ENCODE results near the gene REL.

REL gene

DNA sequence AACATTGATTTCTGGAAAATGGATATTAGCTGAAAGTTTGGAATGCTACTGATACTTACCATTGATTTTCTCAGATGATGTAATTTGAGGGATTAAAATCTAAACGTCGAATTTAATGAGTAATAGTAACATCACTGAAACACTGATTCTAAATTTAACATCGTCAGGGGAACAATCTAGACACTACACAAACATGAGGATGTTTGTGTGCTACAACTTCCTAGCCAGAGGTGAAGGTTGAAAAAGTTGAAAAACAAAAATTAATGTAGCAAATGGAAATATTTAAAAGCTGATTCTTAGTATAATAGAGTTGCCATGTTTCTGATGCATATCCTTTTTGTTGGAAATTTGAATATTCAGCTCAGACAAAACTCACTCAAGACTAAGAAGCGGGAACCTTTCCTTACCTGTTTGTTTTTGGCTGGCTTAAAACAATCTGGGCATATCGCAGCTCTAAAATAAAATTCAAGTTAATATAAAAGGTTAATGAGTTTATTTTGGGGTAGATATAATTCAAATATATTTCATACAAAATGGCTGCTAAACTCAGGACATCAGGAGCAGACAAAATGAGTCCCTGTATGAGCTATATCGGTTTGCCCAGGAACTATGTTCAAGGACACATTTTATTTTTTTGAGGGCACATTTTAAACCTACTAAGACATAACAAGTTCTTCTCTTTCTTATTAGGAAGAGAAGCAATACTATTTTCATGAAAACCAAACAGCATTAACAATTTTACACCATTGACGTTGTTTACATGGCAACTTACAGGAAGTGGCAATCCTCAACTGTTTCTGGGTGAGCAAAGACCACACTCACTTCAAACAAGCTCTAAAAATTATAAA is 83.5 kb downstream of the REL start:
- no peak for DNase-seq (ENCODE audit: low read depth)

DNA sequence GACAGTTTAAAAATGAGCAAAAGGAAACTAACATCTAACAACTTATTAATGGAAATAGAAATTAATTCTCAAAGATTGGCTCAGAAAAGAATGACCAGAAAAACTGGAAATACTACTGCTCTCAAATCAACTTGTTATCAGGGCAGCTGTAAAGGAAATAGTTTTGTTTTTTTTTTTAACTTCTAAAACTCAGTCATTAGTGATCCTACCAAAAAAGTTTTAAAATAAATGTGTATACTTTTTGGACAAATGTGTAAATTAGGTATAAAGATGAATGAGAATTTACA is 84.1 kb downstream of the REL start:
- DNase-seq (ENCODE audit: low read depth), result no peak

DNA sequence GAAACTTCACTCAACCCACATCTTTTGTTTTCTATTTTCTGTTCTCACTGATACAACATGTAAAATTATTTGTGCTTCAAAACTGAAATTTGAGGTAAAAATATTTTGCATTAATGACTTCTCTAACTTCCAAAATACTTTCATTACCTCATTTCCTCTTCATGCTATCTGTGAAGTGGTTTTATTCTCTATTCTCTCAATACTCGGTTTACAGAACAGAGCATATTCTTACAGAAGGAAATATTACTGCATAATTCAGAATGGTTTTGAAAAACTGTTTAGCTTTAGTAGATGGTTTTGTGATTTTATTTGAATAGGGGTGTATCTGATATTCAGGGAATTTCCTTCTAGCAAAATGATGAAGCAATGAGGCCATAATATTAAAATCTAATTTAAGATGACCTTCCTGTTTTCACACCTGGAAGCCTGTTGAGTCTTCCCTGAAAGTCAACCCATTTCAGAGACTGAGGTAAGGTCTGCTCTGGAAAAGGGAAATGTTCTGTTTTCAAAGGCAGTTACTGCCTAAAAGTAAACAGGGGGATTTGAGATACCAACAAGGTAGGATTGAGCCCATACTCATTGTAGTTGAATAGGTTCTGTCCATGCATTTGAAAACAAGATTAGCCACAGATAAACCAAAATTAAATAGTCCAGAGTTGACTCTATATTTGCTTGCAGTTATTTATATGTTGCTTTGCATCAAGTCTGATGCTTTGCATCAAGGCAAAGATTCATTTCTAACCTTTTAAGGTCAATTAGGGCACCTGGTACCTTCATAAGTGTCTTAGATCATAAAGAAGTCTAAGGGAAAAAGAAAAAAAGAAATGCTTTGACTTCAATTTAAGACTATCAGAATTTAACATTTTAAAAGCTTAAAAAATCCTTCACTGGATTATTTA is 85.4 kb downstream of the REL start:
- DNase-seq (ENCODE audit: low read depth), result no peak

DNA sequence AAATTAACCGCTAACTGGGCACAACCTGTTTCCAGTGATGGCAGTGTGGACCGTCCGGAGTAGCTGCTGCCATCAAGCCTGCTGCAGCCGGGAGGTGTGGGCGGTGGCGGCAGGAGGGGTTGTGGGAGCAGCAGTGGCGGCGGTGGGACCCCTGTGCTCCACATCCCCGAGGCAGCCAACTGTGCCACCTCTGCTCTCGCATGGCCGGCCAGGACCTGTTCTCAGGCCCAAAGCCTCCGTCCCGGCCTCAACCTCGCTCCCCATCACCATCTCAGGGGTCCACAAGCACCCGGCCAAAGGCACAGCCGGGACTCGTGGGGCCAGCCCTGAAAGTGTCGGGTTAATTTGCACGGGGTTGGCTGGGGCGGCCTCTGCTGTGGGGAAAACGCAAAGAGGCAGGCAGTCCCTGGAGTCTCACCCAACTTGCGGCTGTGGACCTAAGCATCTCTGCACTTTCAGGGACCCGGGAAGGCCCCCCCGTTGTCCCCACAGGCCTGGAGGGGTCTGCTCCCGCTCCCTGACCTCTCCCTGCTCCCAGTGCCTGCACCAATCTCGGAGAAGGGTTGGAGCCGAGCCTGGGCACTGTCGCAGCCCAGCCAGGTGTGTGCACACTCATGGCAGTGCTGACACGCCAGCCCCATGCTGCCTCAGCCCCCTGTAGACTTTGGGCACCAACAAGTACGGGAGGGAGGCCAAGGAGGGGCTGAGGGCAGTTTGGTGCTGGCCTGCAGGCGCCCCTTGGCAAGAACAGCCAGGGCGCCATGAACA is 91.7 kb downstream of the REL start:
- DNase-seq (ENCODE audit: low read depth), result no peak

DNA sequence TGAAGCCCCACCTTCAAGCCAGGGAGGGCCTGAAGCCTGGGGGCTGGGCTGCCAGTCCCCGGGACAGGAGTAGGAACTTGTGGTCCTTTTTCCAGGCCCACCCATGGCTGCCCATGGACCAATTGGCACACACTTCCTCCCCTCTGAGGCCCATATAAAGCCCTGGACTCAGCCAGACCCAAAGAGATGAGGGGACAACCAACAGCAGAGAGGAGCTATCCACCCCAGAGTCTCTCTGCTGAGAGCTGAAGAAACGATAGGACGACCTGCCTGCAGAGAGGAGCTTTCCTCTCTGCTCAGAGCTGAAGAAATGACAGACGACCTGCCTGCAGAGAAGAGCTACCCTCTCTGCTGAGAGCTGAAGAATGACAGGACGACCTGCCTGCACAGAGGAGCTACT is 92.3 kb downstream of the REL start:
- no peak for DNase-seq (ENCODE audit: low read depth)

DNA sequence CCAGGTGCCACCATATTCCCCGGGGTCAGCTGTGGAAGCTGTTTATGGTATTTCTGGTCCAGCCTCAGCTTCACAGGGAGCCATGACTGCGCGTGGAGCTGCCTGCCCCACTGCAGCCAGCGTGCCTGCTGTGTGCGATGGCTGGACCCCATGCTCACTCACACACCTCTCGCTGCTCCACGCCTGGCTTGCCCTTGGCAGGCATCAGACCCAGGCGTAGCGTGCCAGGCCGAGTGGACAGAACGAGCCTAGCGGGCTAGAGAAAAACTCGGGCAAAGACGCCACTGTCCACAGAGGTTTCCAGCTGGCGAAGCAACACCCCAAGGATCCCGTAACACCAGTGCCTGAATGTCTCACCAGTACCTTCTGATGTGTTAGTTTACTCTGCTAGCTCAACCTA is 93.3 kb downstream of the REL start:
- no peak for DNase-seq (ENCODE audit: low read depth)
